Stomach (tissue), 9 donors: ENCODE measurements around the gene PKHD1. TPM values are rescaled to one million over a fixed set of nuclear protein-coding genes. Genes with fewer than 3 reads are reported as not detected.
"Not testable (repeated sequence)": the region's sequence is repeated elsewhere in the genome, so short reads cannot be mapped to it uniquely, and the experiment has no call there.

Source experiments
- DNase-seq, 2 donors: peaks; one replicate each; pipeline versions ENCODE4 v3.0.0 to v3.0.0-alpha.2; 2013 to 2019
- H3K27ac ChIP-seq, 5 donors: fragments of 200-600 bp in 4 of 5; sonication (generic) in 4 of 5; one replicate each; pipeline ENCODE4 v1.5.1; 2013 to 2019; ENCODE audit warnings: mild to moderate bottlenecking in 1 of 5, moderate library complexity in 1 of 5
- H3K27me3 ChIP-seq, 3 donors: fragments of 200-600 bp; sonication (generic); one replicate each; pipeline ENCODE4 v1.5.1; 2017 to 2019; ENCODE audit warnings: mixed run types in 1 of 3
- H3K36me3 ChIP-seq, 4 donors: fragments of 200-600 bp; sonication (generic); 1 replicate in 3 of 4; 2 replicates in 1 of 4; pipeline ENCODE4 v1.5.1; 2016 to 2019
- H3K4me1 ChIP-seq, 4 donors: fragments of 200-600 bp; sonication (generic); one replicate each; pipeline ENCODE4 v1.5.1; 2016 to 2019
- H3K4me3 ChIP-seq, 4 donors: fragments of 200-600 bp; sonication (generic) in 3 of 4; one replicate each; pipeline ENCODE4 v1.5.1; 2016 to 2019; ENCODE audit warnings: mild to moderate bottlenecking in 1 of 4
- H3K9me3 ChIP-seq, 4 donors: fragments of 200-600 bp; sonication (generic); one replicate each; pipeline ENCODE4 v1.5.1; 2016 to 2019
- CTCF ChIP-seq, 7 experiments: fragments of 450-650 bp in 4 of 7; fragments of 200-600 bp in 3 of 7; sonication (generic) in 3 of 7; IDR thresholded peaks; one replicate each; pipeline ENCODE4 v1.5.1; 2016 to 2019; ENCODE audit warnings: antibody characterized with exemption in 7 of 7, control low read depth in 2 of 7, mild to moderate bottlenecking in 1 of 7
- EP300 ChIP-seq: sonication (generic); formaldehyde crosslinking; IDR thresholded peaks from one replicate; pipeline ENCODE4 v1.6.1; 2017; ENCODE audit warnings: antibody characterized with exemption
- POLR2A ChIP-seq, 4 donors: fragments of 450-650 bp; IDR thresholded peaks; one replicate each; pipeline ENCODE4 v1.6.1; 2016; ENCODE audit warnings: antibody characterized with exemption in 4 of 4, control low read depth in 2 of 4, mild to moderate bottlenecking in 1 of 4, moderate library complexity in 1 of 4
- POLR2AphosphoS5 ChIP-seq, 3 donors: sonication (generic); formaldehyde crosslinking; IDR thresholded peaks; one replicate each; pipeline ENCODE4 v1.6.1; 2016; ENCODE audit warnings: antibody characterized with exemption in 3 of 3
- WGBS, 5 donors: extraction: QIAGEN DNeasy Blood & Tissue Kit in 3 of 5; methylation state at CpG; one replicate each; pipeline versions ENCODE4 v1.1.5 to v1.1.7; 2013 to 2018; 5-methylcytosine and 5-hydroxymethylcytosine counted together
- intact Hi-C: fragments of 100-400 bp; cut with DNase I; formaldehyde crosslinking; loops from one replicate; pipeline ENCODE4 v1.15.1; 2023; ENCODE audit warnings: low total_unique reads
- polyA plus RNA-seq, 3 donors: library from polyadenylated mRNA; stranded (reverse); fragments of 200-250 nt; gene quantifications; one replicate each; pipeline ENCODE4 v1.2.3, GENCODE V29; 2013
- total RNA-seq, 5 donors: library from RNA; depleted of rRNA; stranded (reverse); fragments of >200 nt; gene quantifications; one replicate each; pipeline versions ENCODE4 v1.1.0 to v1.2.3, GENCODE V29; 2014 to 2016
- donor health status: healthy with polysubstance abuse.
- donor health status: Bipolar disorder and iron deficiency.
- donor health status: healthy.

The PKHD1 gene
- total and polyA plus RNA-seq, 8 donors = 0.19 to 19.2 (median 4.6) TPM; not detected in 2

- no peaks in the 10 kb centered on the region for H3K27me3 ChIP-seq
- no peaks in the 10 kb centered on the region for H3K36me3 ChIP-seq
- no peak for DNase-seq
- H3K9me3 ChIP-seq = peaks cover 0 to 10% (median 6%) of the 10 kb centered on the region in 4 donors
- TF ChIP-seq POLR2AphosphoS5 (IDR thresholded peaks at IDR 0.05) (no peak), EP300 (no peak), POLR2A (IDR thresholded peaks at IDR 0.05) (no peak), CTCF (IDR thresholded peaks at IDR 0.05) (no peak)
- no peak overlapping the region for H3K4me3 ChIP-seq
- no peak overlapping the region for H3K27ac ChIP-seq
- intact Hi-C loops = no loop called here
- H3K4me1 ChIP-seq = no peaks in the 10 kb centered on the region
- WGBS, 5 donors = 75 to 90% (median 90%) methylated on average over 5 of the region's 5 CpGs
These were observed 161.3 kb downstream of the PKHD1 start for GRCh38 chr6:51926125-51926524.

DNA sequence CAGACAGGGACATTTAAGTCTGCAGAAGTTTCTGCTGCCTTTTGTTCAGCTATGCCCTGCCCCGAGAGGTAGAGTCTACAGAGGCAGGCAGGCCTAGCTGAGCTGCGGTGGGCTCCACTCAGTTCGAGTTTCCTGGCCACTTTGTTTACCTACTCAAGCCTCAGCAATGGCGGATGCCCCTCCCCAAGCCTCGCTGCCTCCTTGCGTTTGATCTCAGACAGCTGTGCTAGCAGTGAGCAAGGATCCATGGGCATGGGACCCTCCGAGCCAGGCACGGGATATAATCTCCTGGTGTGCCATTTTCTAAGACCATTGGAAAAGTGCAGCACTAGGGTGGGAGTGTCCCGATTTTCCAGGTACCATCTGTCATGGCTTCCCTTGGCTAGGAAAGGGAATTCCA, 164.9 kb downstream of the PKHD1 start:
- H3K4me1 ChIP-seq, H3K36me3 ChIP-seq, H3K27me3 ChIP-seq, H3K4me3 ChIP-seq, H3K27ac ChIP-seq, DNase-seq, intact Hi-C loops: not testable (repeated sequence)
- WGBS, 5 donors = 88 to 95% (median 94%) methylated on average over 9 of the region's 9 CpGs
- H3K9me3 ChIP-seq = peaks cover 0 to 10% (median 6%) of the 10 kb centered on the region in 4 donors

DNA sequence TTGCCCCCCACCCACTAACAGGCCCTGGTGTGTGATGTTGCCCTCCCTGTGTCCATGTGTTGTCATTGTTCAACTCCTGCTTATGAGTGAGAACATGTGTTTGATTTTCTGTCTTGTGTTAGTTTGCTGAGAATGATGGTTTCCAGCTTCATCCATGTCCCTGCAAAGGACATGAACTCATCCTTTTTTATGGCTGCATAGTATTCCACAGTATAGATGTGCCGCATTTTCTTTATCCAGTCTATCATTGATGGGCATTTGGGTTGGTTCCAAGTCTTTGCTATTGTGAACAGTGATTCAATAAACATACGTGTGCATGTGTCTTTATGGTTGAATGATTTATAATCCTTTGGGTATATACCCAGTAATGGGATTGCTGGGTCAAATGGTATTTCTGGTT, 169.1 kb downstream of the PKHD1 start:
- intact Hi-C loops, H3K4me1 ChIP-seq, H3K27ac ChIP-seq, H3K4me3 ChIP-seq, DNase-seq, H3K36me3 ChIP-seq, H3K27me3 ChIP-seq: not testable (repeated sequence)
- H3K9me3 ChIP-seq = peaks cover 0 to 10% (median 6%) of the 10 kb centered on the region in 4 donors
- 79 to 100% (median 87%) methylated on average over 2 of the region's 2 CpGs for WGBS, 5 donors

GRCh38 chr6:51915098-51915497, 172.3 kb downstream of the PKHD1 start:
- no peak overlapping the region for H3K4me3 ChIP-seq
- H3K27me3 ChIP-seq = no peaks in the 10 kb centered on the region
- WGBS, 5 donors = 89 to 100% (median 94%) methylated on average over 1 of the region's 1 CpG
- no peak for DNase-seq
- intact Hi-C loops = no loop called here
- H3K4me1 ChIP-seq = no peaks in the 10 kb centered on the region
- H3K9me3 ChIP-seq = no peaks in the 10 kb centered on the region
- no peaks in the 10 kb centered on the region for H3K36me3 ChIP-seq
- H3K27ac ChIP-seq = no peak overlapping the region
- TF ChIP-seq CTCF (IDR thresholded peaks at IDR 0.05) = no peak
- TF ChIP-seq POLR2A (IDR thresholded peaks at IDR 0.05) = no peak
- TF ChIP-seq POLR2AphosphoS5 (IDR thresholded peaks at IDR 0.05) = no peak
- no peak for TF ChIP-seq EP300

DNA sequence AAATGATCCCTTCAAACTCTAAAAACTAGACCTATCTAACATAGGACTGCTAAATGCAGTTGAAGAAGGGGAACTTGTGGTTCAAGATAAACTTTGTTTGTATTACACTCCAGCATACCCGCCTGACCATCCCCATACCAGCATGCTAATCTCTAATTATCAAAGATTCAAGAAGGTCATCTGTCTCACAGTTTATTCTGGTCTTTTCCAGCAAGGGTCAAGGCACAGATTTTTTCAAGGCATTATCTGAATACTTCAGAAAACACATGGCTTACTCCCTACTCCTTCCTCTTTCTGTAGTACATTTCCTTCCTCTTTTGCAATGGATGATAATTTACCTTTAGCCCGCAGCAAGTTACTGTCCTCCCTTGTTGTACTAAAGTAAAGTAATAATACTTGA, 174.1 kb downstream of the PKHD1 start:
- intact Hi-C loops = no loop called here

More for the DNA sequence above, 174.1 kb downstream of the PKHD1 start:
- DNase-seq = no peak
- Histone ChIP-seq H3K9me3 (no peaks in the 10 kb centered on the region), H3K27ac (no peak overlapping the region), H3K4me1 (no peaks in the 10 kb centered on the region), H3K36me3 (no peaks in the 10 kb centered on the region), H3K4me3 (no peak overlapping the region), H3K27me3 (no peaks in the 10 kb centered on the region)
- WGBS, 5 donors = 37 to 46% (median 42%) methylated on average over 2 of the region's 2 CpGs
- no peak for TF ChIP-seq POLR2A (IDR thresholded peaks at IDR 0.05)
- TF ChIP-seq POLR2AphosphoS5 (IDR thresholded peaks at IDR 0.05) = no peak
- TF ChIP-seq EP300 = no peak
- no peak for TF ChIP-seq CTCF (IDR thresholded peaks at IDR 0.05)
